CD4-positive, alpha-beta T cell treated with Interleukin-2 at 100 ng/mL for 4 hours (primary cell): ENCODE measurements around the gene RAB43.
"Not testable (repeated sequence)": the region's sequence is repeated elsewhere in the genome, so short reads cannot be mapped to it uniquely, and the experiment has no call there.

Source experiments
- DNase-seq: peaks from one replicate; pipeline ENCODE4 v3.0.0-alpha.2; 2020; ENCODE audit warnings: low spot score

RAB43 gene

GRCh38 chr3:129095285-129095684, 26.3 kb downstream of the RAB43 start:
- DNase-seq: no peak

- not testable (repeated sequence) for DNase-seq
These were observed 33.3 kb downstream of the RAB43 start for GRCh38 chr3:129088312-129088711.

GRCh38 chr3:129087904-129088303, 33.7 kb downstream of the RAB43 start:
- DNase-seq: peak; percentile 12

GRCh38 chr3:129087138-129087702, 34.4 kb downstream of the RAB43 start:
- no peak for DNase-seq

GRCh38 chr3:129085818-129086217, 35.8 kb downstream of the RAB43 start:
- DNase-seq: no peak

GRCh38 chr3:129085165-129085715, 36.4 kb downstream of the RAB43 start:
- no peak for DNase-seq

GRCh38 chr3:129084501-129084900, 37.1 kb downstream of the RAB43 start:
- DNase-seq: no peak

GRCh38 chr3:129082026-129082425, 39.6 kb downstream of the RAB43 start:
- DNase-seq: no peak

GRCh38 chr3:129081503-129081902, 40.1 kb downstream of the RAB43 start:
- DNase-seq: no peak

GRCh38 chr3:129078510-129078909, 43.1 kb downstream of the RAB43 start:
- DNase-seq: no peak

GRCh38 chr3:129077222-129077621, 44.4 kb downstream of the RAB43 start:
- DNase-seq: no peak

GRCh38 chr3:129070086-129070885, 51.3 kb downstream of the RAB43 start:
- DNase-seq: no peak

- not testable (repeated sequence) for DNase-seq
These were observed 52.1 kb downstream of the RAB43 start for GRCh38 chr3:129069313-129070085.

- no peak for DNase-seq
These were observed 53.2 kb downstream of the RAB43 start for GRCh38 chr3:129068291-129068886.

- DNase-seq: peak; percentile 3
These were observed 53.9 kb downstream of the RAB43 start for GRCh38 chr3:129067719-129068118.

- DNase-seq: no peak
These were observed 55.9 kb downstream of the RAB43 start for GRCh38 chr3:129065720-129066073.

GRCh38 chr3:129065016-129065719, 56.4 kb downstream of the RAB43 start:
- DNase-seq: no peak

- DNase-seq: no peak
These were observed 57.6 kb downstream of the RAB43 start for GRCh38 chr3:129063841-129064482.

- DNase-seq: no peak
These were observed 58.4 kb downstream of the RAB43 start for GRCh38 chr3:129063091-129063640.

GRCh38 chr3:129061888-129062834, 59.4 kb downstream of the RAB43 start:
- no peak for DNase-seq
